SK-N-DZ (cell line): ENCODE data around the gene SLC6A1.

Source experiments
- DNase-seq: peaks from one replicate; pipeline ENCODE4 v3.0.0-alpha.2; 2015; ENCODE audit warnings: low spot score

SLC6A1 gene

GRCh38 chr3:11016727-11017126, 24.2 kb downstream of the SLC6A1 start:
- DNase-seq = no peak

DNA sequence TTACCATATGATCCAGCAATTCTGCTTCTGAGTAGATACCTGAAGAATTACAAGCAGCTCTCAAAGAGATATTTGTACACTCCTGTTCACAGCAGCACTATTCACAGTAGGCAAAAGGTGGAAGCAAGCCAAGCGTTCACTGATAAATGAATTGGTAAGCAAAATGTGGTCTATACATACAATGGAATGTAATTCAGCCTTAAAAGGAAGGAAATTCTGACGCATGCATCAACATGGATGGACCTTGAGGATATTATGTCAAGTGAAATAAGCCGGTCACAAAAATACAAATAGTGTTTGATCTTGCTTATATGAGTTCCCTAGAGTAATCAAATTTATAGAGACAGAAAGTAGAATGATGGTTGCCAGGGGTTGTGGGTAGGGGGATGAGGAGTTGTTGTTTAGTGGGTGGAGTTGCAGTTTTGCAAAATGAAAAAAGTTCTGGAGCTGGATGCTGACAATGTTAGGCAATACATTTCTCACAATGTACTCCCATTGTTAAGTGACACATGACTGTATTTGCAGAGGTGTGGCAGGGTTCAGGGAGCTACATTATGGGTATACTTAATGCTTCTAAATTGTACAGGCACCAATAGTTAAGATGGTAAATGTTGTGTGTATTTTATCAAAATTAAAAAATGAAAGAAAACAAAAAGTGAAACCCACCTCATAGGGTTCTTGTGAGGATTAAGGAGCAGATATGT, 26.7 kb downstream of the SLC6A1 start:
- no peak for DNase-seq

- no peak for DNase-seq
Measured at GRCh38 chr3:11020764-11021163, 28.2 kb downstream of the SLC6A1 start.

GRCh38 chr3:11021611-11022011, 29.1 kb downstream of the SLC6A1 start:
- DNase-seq = no peak

DNA sequence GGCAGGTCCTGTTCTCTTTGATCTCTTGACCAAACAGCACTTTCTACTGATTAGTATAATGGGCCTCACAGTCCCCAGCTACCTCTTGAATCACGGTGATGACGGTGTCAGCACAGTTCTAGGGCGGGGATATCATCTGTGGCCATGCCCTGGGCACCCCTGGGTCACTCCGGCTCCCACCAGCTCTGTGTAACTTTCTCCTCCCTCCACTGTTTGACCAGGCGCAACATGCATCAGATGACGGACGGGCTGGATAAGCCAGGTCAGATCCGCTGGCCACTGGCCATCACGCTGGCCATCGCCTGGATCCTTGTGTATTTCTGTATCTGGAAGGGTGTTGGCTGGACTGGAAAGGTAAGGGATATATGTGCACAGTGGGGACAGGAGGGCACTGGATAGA, 29.6 kb downstream of the SLC6A1 start:
- no peak for DNase-seq

DNA sequence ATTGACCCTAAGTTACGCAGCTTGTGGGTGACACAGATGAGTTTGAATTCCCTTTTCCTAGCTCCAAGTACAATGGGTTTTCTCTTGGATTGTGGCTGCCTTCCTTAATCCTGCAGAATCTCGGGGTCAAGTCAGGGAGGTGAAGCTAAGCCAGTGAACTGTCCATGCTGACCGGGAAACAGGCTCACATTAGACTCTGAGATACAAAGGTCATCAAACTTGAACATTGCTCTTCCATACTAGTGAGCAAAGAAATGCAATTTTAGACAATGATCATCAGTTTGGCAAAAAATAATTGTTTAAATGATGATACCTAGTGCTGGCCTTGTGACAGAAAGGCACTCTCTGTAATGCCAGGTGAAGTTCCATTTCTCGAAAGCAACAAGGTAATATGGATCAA, 31.6 kb downstream of the SLC6A1 start:
- DNase-seq = no peak

GRCh38 chr3:11029948-11030347, 37.4 kb downstream of the SLC6A1 start:
- no peak for DNase-seq

DNA sequence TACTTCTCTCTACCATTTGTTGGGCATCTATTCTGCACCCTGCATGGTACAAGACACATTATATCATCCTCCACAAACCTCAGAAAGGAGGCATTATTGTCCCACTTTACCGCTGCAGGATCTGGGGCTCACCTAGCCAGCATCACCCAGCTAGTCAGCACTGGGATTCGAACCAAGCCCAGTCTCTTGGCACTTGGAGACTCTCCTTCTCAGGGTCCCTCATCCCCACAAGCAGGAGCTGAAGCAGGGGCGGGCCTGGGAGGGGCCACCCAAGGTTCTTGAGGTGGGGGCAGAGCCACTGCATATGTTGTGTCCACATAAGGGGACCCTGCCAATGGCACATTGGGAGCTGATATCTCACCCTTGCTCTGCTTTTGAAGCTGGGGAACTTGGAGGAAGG, 41.3 kb downstream of the SLC6A1 start:
- no peak for DNase-seq

- no peak for DNase-seq
Measured at GRCh38 chr3:11034309-11034985, 41.9 kb downstream of the SLC6A1 start.

GRCh38 chr3:11035757-11036505, 43.4 kb downstream of the SLC6A1 start:
- DNase-seq = no peak

GRCh38 chr3:11037241-11037873, 44.8 kb downstream of the SLC6A1 start:
- DNase-seq = no peak

- DNase-seq = no peak
Measured at GRCh38 chr3:11037976-11038375, 45.4 kb downstream of the SLC6A1 start.

GRCh38 chr3:11045536-11045935, 53.0 kb downstream of the SLC6A1 start:
- DNase-seq = no peak

- DNase-seq = no peak
Measured at GRCh38 chr3:11047500-11047899, 55.0 kb downstream of the SLC6A1 start.

DNA sequence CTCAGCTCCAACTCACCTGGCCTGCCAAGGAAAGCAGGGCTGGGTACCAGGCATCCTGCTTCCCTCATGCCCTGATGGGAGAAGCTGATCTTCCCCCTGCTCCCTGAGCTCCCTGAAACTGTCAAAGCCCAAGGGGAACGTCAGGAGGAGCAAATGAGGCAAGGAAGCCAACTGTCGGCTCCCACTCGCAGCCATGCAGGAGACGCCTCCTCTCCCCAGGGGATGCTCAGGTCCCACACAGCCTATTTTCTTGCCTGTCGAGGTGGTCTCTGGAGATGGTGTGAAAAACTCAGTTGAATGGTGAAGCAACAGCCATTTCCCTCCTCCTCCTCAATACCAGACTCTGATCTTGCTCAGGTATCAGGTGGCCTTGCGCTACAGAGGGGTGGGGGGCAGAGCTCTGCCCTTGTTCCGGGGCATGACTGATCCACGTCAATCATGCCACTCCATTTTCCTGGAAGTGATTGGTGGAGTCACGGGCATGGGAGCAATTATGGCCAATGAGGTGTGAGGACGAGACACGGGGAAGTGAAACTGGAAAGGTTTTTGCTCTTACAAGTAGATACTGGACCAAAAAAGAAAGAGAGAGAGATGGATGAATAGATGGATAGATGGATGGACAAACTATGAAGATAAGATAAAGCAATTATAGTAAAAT, 58.2 kb downstream of the SLC6A1 start:
- DNase-seq = no peak

DNA sequence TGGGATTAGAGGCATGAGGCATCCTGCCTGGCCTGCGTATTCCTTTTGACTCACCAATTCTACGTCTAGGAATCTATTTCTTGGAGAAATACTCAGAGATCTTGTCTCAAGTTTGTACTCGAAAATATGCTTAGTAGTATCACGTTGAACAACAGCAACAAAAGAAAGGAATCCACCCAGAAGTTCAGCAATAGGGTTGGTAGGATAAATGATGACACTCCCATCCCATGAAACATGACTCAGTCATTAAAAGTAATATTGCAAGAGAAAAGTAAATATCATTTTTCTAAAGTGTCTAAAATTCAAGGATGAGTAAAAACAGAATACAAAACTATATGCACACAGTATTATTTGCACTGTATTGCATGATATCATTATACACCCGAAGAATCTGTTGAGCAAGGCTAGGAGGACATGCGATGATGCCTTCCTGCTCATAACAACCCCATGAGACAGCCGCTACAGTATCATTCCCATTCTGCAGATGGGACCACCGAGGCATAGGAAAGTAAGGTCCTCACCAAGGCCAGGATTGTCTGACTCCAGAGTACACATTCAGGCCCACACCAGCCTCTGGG, 61.5 kb downstream of the SLC6A1 start:
- no peak for DNase-seq

GRCh38 chr3:11054739-11055438, 62.3 kb downstream of the SLC6A1 start:
- DNase-seq = no peak

DNA sequence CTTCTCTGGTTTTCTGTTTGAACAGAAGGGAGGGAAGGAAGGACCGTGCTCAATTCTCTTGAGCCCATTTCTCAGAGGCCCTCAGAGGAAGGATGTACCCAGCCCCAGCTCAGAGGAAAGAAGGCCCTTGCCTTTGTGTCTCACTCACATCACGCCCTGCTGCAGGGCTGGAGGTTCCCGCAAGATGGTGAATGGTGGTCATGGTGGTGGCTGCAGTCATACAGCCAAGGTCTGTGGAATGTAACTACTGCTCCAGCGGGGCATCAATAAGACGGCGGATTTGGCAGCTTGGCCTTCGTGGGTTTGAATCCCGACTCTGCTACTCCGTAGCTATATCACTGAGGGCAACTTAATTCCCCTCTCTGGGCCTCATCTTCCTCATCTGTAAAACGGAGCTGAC, 62.9 kb downstream of the SLC6A1 start:
- DNase-seq = no peak

DNA sequence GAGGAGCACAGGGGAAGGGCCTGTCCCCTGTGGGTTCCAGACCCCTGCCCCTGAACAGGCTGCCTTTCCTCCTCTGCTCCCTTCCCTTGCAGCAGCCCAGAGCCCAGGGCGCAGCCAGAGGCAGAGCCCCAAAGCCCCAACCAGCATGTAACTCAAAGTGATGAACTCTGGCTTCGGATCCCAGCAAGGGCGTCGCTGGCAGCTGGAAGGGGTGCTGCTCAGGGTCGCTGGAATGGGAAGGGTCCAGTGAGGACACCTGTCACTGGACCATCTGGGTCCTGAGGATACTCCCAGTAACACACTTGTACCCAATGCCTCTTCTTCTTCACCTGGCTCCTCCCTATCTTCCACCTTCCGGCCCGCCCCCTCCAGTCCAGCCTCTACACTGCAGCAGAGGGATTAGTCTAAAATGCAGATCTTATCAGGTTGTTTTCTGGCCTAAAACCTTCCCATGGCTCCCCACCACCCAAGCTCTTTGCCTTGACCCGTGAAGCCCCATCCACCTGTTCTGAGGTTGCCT, 64.0 kb downstream of the SLC6A1 start:
- DNase-seq = no peak

- no peak for DNase-seq
Measured at GRCh38 chr3:11057655-11058054, 65.1 kb downstream of the SLC6A1 start.
